Activated naive CD8-positive, alpha-beta T cell (primary cell): ENCODE results near the gene PHF14.

Experiments used
- H3K27ac Mint-ChIP-seq: one replicate; pipeline ENCODE4 v1.8.0; 2021; ENCODE audit warnings: mixed read lengths
- H3K27me3 Mint-ChIP-seq: one replicate; pipeline ENCODE4 v1.8.0; 2021; ENCODE audit warnings: mixed read lengths
- H3K36me3 Mint-ChIP-seq: one replicate; pipeline ENCODE4 v1.8.0; 2021; ENCODE audit warnings: mixed read lengths
- H3K4me1 Mint-ChIP-seq: one replicate; pipeline ENCODE4 v1.8.0; 2021; ENCODE audit warnings: low read depth, mixed read lengths
- H3K4me3 Mint-ChIP-seq: one replicate; pipeline ENCODE4 v1.8.0; 2021; ENCODE audit warnings: mild to moderate bottlenecking, mixed read lengths
- H3K9me3 Mint-ChIP-seq: one replicate; pipeline ENCODE4 v1.8.0; 2021; ENCODE audit warnings: low read depth, mixed read lengths

The PHF14 gene

GRCh38 chr7:11212080-11212711 is 238.5 kb downstream of the PHF14 start:
- H3K36me3 Mint-ChIP-seq = no peaks in the 10 kb centered on the region
- H3K9me3 Mint-ChIP-seq = no peaks in the 10 kb centered on the region
- no peak overlapping the region for H3K4me3 Mint-ChIP-seq

DNA sequence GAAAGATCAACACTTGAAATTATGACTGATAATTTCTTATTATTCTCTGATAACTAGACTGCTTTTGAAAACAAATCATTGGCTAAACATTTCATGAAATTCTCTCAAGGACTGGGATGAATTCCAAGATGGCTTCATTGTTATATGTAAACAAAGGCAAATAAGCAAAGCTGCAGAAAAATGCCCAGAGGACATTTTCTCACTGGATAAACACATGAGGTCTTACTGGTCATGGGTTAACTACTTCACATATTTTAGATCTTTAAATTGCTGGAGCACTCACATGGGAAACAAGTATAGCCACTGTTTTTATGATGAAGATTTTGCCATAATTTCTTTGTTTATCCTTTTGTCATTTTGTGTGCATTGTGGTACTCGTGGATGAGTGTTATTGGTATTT is 239.1 kb downstream of the PHF14 start:
- Mint-ChIP-seq H3K4me3 (no peak overlapping the region), H3K4me1 (no peaks in the 10 kb centered on the region), H3K27ac (no peak overlapping the region), H3K9me3 (no peaks in the 10 kb centered on the region), H3K36me3 (no peaks in the 10 kb centered on the region), H3K27me3 (peaks cover 2% of the 10 kb centered on the region)

More at GRCh38 chr7:11212080-11212711, 238.5 kb downstream of the PHF14 start:
- H3K27me3 Mint-ChIP-seq = peaks cover 2% of the 10 kb centered on the region
- no peak overlapping the region for H3K27ac Mint-ChIP-seq
- H3K4me1 Mint-ChIP-seq = no peaks in the 10 kb centered on the region

GRCh38 chr7:11213266-11213665 is 239.6 kb downstream of the PHF14 start:
- no peak overlapping the region for H3K27ac Mint-ChIP-seq
- no peaks in the 10 kb centered on the region for H3K4me1 Mint-ChIP-seq
- H3K27me3 Mint-ChIP-seq = peaks cover 2% of the 10 kb centered on the region
- H3K9me3 Mint-ChIP-seq = no peaks in the 10 kb centered on the region
- H3K36me3 Mint-ChIP-seq = no peaks in the 10 kb centered on the region
- H3K4me3 Mint-ChIP-seq = no peak overlapping the region

DNA sequence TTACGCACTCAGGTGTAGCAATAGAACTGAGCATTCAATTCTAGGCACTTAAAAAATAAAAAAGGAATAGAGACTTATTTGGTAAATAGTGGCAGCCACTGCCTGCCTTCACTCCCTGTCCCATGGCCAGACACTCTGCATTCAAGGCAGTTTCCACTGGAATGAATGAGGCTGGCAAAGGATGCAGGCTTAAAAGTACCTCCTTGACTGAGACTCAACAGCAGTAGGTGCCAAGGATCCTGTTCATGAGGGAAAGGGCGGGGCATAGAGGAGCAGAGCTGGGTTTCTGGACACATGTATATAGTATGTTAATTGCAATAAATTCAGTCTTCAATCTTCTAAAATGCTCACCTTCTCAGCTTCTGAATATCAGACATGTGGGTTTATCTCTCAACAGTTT is 242.6 kb downstream of the PHF14 start:
- H3K36me3 Mint-ChIP-seq = no peaks in the 10 kb centered on the region
- no peak overlapping the region for H3K4me3 Mint-ChIP-seq
- H3K27me3 Mint-ChIP-seq = peaks cover 2% of the 10 kb centered on the region
- H3K9me3 Mint-ChIP-seq = no peaks in the 10 kb centered on the region
- no peak overlapping the region for H3K27ac Mint-ChIP-seq
- no peaks in the 10 kb centered on the region for H3K4me1 Mint-ChIP-seq

DNA sequence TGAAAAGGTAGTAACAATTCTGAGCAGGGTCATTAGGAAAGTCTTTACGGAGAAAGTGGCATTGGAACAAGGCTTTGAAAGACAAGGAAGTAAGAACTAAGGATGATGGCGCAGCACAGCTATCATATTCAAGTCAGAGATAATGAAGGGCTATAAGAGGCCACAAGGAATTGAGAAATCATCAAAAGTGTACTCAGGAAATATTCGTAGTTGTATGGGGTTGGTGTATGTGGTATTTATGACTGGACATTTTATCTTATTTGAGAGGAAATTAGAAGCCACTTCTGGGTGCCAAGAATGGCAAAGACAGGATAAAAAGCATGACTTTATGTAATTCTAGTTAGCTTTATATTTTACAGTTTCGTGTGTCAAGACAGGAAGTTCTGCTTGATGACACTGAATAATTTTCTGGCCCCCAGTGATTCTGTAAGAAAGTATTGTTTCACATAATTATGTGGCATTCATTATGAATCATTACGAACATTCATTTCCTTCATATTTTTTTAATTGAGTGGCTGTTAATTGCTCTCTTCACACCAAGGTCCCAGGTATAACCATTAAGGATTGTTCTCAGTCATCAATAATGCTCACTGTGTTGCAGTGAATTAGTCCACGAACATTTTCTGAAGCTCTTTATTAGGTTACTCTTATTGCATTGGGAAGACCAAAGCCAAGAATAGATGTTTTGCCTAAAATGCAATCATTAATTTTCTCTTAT is 244.3 kb downstream of the PHF14 start:
- Mint-ChIP-seq H3K27ac (no peak overlapping the region), H3K9me3 (no peaks in the 10 kb centered on the region), H3K4me1 (no peaks in the 10 kb centered on the region), H3K27me3 (peaks cover 2% of the 10 kb centered on the region), H3K36me3 (no peaks in the 10 kb centered on the region), H3K4me3 (no peak overlapping the region)
